Measurements from ENCODE around the gene UGGT1. TPM values are rescaled to one million over a fixed set of nuclear protein-coding genes. Genes with fewer than 3 reads are reported as not detected.
"Not testable (repeated sequence)": the region's sequence is repeated elsewhere in the genome, so short reads cannot be mapped to it uniquely, and the experiment has no call there.

The UGGT1 gene
- total RNA-seq, 2 donors from 2014 or later: 66.9 to 78.6 TPM

GRCh38 chr2:128202791-128203190 lies 111.8 kb downstream of the UGGT1 start:
- 82 to 91% methylated on average over 1 of the region's 1 CpG for WGBS, 2 experiments (ENCODE audit: insufficient coverage in 1 of 2, insufficient read length in 1 of 2)
- Histone ChIP-seq H3K4me3 (ENCODE audit: low read length) (no peak overlapping the region), H3K27ac (ENCODE audit: low read depth, low read length) (no peak overlapping the region), H3K36me3 (ENCODE audit: control insufficient read depth, insufficient read depth, low read length) (no peaks in the 10 kb centered on the region), H3K9me3 (ENCODE audit: control insufficient read depth, low read length) (peaks cover 29% of the 10 kb centered on the region), H3K27me3 (ENCODE audit: control insufficient read depth, insufficient read depth, low read length, poor library complexity, severe bottlenecking) (no peaks in the 10 kb centered on the region), H3K9ac (ENCODE audit: extremely low read depth, low read length, poor library complexity, severe bottlenecking) (no peak overlapping the region), H3K4me1 (ENCODE audit: control insufficient read depth, insufficient read depth, low read length) (no peaks in the 10 kb centered on the region)
- Mint-ChIP-seq H3K36me3 (ENCODE audit: low read depth) (peaks cover 7% of the 10 kb centered on the region), H3K4me3 (no peak overlapping the region), H3K9me3 (peaks cover 26% of the 10 kb centered on the region), H3K27me3 (ENCODE audit: insufficient read depth) (peaks cover 2% of the 10 kb centered on the region), H3K27ac (no peak overlapping the region), H3K4me1 (no peaks in the 10 kb centered on the region)
- DNase-seq: no peak
- no peak for TF ChIP-seq CTCF (conservative IDR thresholded peaks at IDR 0.05)

GRCh38 chr2:128206245-128206644 lies 115.2 kb downstream of the UGGT1 start:
- H3K4me1 Mint-ChIP-seq: no peaks in the 10 kb centered on the region
- TF ChIP-seq CTCF (conservative IDR thresholded peaks at IDR 0.05): no peak
- Histone ChIP-seq H3K36me3 (ENCODE audit: control insufficient read depth, insufficient read depth, low read length) (no peaks in the 10 kb centered on the region), H3K27ac (ENCODE audit: low read depth, low read length) (no peak overlapping the region), H3K4me1 (ENCODE audit: control insufficient read depth, insufficient read depth, low read length) (no peaks in the 10 kb centered on the region), H3K27me3 (ENCODE audit: control insufficient read depth, insufficient read depth, low read length, poor library complexity, severe bottlenecking) (no peaks in the 10 kb centered on the region), H3K4me3 (ENCODE audit: low read length) (no peak overlapping the region), H3K9ac (ENCODE audit: extremely low read depth, low read length, poor library complexity, severe bottlenecking) (no peak overlapping the region), H3K9me3 (ENCODE audit: control insufficient read depth, low read length) (peaks cover 49% of the 10 kb centered on the region)
- H3K4me3 Mint-ChIP-seq: no peak overlapping the region
- H3K27ac Mint-ChIP-seq: no peak overlapping the region
- H3K27me3 Mint-ChIP-seq (ENCODE audit: insufficient read depth): peaks cover 2% of the 10 kb centered on the region
- WGBS, 2 experiments (ENCODE audit: insufficient coverage in 1 of 2, insufficient read length in 1 of 2): 86 to 95% methylated on average over 3 of the region's 3 CpGs
- H3K9me3 Mint-ChIP-seq: peaks cover 57% of the 10 kb centered on the region
- peaks cover 11% of the 10 kb centered on the region for H3K36me3 Mint-ChIP-seq (ENCODE audit: low read depth)
- DNase-seq: no peak

GRCh38 chr2:128208023-128208422 lies 117.0 kb downstream of the UGGT1 start:
- no peaks in the 10 kb centered on the region for H3K4me1 Mint-ChIP-seq
- peaks cover 11% of the 10 kb centered on the region for H3K36me3 Mint-ChIP-seq (ENCODE audit: low read depth)
- Histone ChIP-seq H3K4me3 (ENCODE audit: low read length) (no peak overlapping the region), H3K27me3 (ENCODE audit: control insufficient read depth, insufficient read depth, low read length, poor library complexity, severe bottlenecking) (no peaks in the 10 kb centered on the region), H3K27ac (ENCODE audit: low read depth, low read length) (no peak overlapping the region), H3K36me3 (ENCODE audit: control insufficient read depth, insufficient read depth, low read length) (no peaks in the 10 kb centered on the region), H3K9me3 (ENCODE audit: control insufficient read depth, low read length) (peaks cover 49% of the 10 kb centered on the region), H3K9ac (ENCODE audit: extremely low read depth, low read length, poor library complexity, severe bottlenecking) (no peak overlapping the region), H3K4me1 (ENCODE audit: control insufficient read depth, insufficient read depth, low read length) (no peaks in the 10 kb centered on the region)
- DNase-seq: no peak
- peaks cover 57% of the 10 kb centered on the region for H3K9me3 Mint-ChIP-seq
- peaks cover 2% of the 10 kb centered on the region for H3K27me3 Mint-ChIP-seq (ENCODE audit: insufficient read depth)
- no peak for TF ChIP-seq CTCF (conservative IDR thresholded peaks at IDR 0.05)
- 89 to 94% methylated on average over 9 to 23 of the region's 23 CpGs for WGBS, 2 experiments (ENCODE audit: insufficient coverage in 1 of 2, insufficient read length in 1 of 2)
- H3K4me3 Mint-ChIP-seq: no peak overlapping the region
- H3K27ac Mint-ChIP-seq: no peak overlapping the region

- not testable (repeated sequence) for H3K27me3 ChIP-seq (ENCODE audit: control insufficient read depth, insufficient read depth, low read length, poor library complexity, severe bottlenecking); H3K9ac ChIP-seq (ENCODE audit: extremely low read depth, low read length, poor library complexity, severe bottlenecking); H3K4me3 ChIP-seq (ENCODE audit: low read length); H3K27ac ChIP-seq (ENCODE audit: low read depth, low read length); H3K4me1 ChIP-seq (ENCODE audit: control insufficient read depth, insufficient read depth, low read length); H3K27me3 Mint-ChIP-seq (ENCODE audit: insufficient read depth); H3K4me1 Mint-ChIP-seq; DNase-seq; H3K27ac Mint-ChIP-seq; H3K36me3 ChIP-seq (ENCODE audit: control insufficient read depth, insufficient read depth, low read length); H3K4me3 Mint-ChIP-seq
- peaks cover 49% of the 10 kb centered on the region for H3K9me3 ChIP-seq (ENCODE audit: control insufficient read depth, low read length)
- H3K36me3 Mint-ChIP-seq (ENCODE audit: low read depth): peaks cover 11% of the 10 kb centered on the region
- peaks cover 57% of the 10 kb centered on the region for H3K9me3 Mint-ChIP-seq
- WGBS, 2 experiments (ENCODE audit: insufficient coverage in 1 of 2, insufficient read length in 1 of 2): 92 to 100% methylated on average over 5 to 22 of the region's 22 CpGs
Measured at GRCh38 chr2:128208631-128209324, 117.8 kb downstream of the UGGT1 start.

Data from endodermal cell (in vitro differentiated cells).